ENCODE results near the gene MCTS1. TPM values are rescaled to one million over a fixed set of nuclear protein-coding genes. Genes with fewer than 3 reads are reported as not detected.
"Not testable (repeated sequence)": the region's sequence is repeated elsewhere in the genome, so short reads cannot be mapped to it uniquely, and the experiment has no call there.

Gene MCTS1, protein sequence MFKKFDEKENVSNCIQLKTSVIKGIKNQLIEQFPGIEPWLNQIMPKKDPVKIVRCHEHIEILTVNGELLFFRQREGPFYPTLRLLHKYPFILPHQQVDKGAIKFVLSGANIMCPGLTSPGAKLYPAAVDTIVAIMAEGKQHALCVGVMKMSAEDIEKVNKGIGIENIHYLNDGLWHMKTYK
- 36.6 TPM for polyA plus RNA-seq (ENCODE audit: insufficient read length)

DNA sequence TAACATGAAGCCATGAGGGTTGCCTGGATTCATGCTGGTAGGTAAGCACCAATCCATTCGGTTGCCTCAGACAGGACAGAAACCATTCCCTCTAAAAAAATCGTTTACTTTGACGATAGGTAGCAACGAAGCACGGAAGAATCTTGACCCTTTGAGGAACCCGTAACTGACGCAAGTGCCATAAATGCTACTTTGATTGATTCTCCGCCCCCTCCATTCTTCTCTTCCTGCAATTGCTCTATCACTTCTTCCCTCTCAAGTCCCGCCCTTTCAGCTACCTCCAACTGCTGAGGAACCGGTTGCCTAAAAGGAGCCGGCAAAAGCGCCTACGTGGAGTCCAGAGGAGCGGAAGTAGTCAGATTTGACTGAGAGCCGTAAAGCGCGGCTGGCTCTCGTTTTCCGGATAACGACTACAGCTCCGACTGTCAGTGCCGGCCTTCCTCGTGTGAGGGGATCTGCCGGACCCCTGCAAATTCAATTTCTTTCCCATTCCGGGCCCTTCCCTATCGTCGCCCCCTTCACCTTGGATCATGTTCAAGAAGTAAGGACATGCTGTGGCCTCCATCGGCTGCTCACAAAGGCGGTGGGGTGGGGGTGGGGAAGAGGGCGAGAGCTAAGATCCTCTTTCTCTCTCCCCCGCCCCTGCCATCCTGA lies at the start of gene MCTS1:
Gene MCTS1, plus strand, starts transcription at position 395 of the 654 bp plus-strand sequence. Its CDS starts 136 bp downstream, at position 531.
- peak; percentile 83 for DNase-seq (ENCODE audit: low read depth)

DNA sequence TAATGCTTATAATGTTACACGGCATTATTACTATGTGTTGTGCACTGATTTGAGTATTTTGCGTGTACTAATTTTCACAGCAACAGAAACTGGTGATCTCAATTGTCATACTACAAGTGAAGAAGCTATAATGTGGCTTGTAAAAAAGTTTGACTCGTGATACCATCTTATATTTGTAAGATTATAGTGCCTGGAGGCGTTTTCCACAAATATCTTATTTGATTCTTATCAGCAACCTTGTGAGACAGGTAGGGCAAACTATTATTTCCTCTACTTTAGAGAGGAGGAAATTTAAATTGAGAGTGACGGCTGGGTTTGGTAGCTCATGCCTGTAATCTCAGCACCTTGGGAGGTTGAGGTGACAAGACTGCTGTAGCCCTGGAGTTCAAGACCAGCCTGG lies 47.6 kb upstream of the MCTS1 start:
- no peak for DNase-seq (ENCODE audit: low read depth)

DNA sequence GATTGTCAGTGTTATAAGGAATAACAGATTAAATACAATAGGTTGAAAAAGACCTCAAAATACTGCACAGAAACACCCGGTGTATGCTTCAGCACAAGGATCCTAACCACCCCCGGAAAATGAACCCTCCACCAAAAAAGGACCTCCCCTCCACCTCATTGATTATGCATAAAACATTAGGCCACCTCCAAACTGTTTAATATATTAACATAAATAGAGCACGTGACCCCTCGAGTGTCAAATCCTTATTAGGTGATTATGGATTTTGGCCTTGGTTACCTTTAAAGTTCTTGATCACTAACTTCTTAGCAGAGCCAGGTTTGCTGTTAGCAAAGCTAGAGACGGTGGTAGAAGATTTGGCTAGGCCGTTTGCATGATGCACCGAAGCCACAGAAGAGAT lies 44.1 kb upstream of the MCTS1 start:
- DNase-seq (ENCODE audit: low read depth) = no peak

DNA sequence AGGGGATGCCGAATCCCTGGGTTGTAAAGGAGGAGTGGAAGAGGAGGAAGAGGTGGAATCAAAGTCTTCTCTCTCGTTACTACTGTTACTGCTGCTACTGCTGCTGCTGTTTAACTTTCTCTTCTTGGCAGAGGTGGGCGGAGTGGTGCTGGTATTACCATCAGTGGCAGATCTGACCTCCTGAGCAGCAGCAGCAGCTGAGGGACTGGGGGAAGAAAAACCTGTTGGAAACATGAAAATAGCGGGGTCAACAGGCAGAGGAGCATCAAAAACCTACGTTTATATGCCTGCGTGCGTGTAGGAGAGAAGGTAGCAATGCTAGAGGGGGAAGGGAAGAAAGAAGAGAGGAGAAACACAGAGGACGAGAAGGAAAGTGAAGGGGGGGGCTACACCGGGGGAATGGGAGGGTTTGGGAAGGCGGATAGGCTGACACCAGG lies 43.5 kb upstream of the MCTS1 start:
- DNase-seq (ENCODE audit: low read depth) = no peak

DNA sequence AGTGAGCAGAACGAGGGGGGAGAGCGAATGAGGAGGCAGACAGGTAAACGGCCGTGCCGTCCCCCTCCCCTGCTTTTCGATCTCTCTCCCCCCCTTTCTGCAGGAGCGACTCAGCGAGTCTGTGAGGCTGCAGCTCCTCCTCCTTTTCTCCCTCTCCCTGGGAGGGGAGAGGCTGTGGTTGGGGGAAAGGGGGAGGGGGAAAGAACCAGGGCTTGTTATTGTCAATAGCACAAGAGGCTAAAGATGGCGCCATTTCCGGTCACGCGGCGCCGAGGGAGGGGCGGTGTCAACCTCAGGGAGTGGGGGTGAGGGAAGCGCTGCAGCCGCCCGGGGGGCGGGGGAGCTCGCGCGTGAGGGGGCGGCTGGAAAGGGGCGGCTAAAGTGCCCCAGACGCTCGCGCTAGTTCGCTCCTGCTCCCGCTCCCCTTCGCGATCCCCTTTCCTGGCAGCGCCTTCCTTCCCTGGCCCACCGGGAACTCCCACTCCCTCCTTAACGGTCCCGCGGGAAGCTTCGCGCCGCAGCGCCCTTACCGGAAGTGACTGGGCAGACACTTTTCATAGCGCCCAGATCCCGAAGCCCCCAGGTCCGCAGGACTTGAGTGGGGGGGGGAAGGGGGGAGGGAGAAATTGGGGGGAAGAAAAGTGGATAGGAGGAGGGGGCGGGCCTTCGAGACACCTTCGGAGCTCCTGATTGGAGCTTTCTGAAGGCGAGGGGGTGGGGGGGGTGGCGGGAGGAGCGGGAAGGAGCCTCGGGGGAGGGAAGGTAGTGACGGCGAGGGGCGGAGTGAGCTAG lies 42.9 kb upstream of the MCTS1 start, which contains the start of gene CUL4B:
Gene CUL4B, minus strand, starts transcription at position 121 of the 792 bp plus-strand sequence. CDS start 324 bp downstream, outside the sequence.
- peak; percentile 78 for DNase-seq (ENCODE audit: low read depth)

DNA sequence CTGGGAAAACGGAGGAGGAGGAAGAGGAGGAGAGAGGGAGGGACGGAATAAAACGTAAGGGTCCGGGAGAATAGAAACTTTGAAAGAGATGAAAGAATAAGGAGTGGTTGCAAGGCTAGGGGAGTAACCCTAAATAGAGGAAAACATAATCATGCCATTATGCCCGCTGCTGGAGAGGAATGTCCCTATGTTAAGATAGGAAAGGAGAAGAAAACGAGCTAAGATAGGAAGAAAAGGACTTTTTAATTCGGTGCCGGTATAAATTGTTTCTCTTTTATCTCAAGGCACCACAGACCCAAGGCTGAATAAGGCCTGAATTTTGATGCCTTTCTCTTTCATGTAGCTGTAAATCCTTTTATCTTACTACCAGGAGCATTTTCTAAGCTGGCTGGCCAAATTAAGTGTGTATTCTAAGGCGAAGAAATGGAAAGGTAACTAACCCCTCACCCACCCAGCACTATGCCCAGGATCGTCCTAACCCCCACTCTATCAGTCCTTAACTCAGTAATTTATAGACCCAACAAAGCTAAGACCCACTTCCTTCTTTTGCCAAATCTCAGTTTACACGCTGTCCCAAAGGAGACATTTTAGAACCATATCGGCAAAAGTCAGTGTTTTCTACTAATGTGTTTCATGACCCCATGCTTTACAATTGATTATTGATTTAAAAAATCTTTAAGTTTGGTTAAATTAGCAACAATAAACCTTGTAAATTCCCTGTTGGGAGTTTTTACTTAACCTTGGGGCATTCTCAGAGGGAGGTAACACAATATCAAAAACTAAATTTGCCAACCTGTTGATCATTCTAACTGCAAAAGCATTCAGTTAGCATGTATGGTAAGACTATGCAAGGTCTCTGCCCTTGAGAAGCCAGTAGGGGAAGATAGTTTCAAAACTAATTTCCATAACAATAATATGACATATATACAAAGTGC lies 42.0 kb upstream of the MCTS1 start:
- no peak for DNase-seq (ENCODE audit: low read depth)

DNA sequence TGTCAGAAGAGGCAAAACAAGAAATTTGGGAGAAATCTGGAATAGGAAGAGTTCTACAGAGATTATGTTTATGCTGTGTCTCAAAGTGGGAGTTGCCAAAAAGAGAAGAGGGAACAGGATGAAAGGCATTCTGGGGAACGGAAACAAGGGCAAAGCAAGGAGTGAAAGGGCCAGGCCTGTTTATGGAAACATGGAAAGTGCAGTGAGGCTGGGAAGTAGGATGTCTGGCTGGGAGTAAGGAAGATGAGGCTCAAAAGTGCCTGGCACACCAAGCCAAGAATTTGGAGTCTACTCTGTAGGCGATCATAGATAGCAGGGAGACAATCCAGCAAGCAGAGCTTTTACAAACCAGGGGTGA lies 41.4 kb upstream of the MCTS1 start:
- DNase-seq (ENCODE audit: low read depth) = no peak

DNA sequence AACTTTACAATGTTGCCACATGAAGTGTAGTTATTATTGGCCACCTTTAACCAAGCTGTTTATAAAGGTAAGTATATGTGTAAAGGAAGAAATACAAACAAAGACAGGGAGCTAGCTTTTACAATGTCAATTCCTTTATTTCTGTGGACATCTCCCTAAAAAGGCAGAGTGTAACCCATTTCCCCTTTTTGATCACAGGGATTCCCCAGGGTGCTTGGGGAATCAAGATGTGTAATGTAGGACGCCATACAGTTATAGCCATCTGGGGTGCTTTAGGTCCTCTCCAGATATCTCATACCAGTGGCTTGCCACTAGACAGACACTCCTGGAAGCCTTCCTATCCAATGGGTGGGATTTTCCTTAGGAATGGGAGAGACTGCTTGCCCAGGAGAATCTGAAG lies 39.0 kb upstream of the MCTS1 start:
- no peak for DNase-seq (ENCODE audit: low read depth)

DNA sequence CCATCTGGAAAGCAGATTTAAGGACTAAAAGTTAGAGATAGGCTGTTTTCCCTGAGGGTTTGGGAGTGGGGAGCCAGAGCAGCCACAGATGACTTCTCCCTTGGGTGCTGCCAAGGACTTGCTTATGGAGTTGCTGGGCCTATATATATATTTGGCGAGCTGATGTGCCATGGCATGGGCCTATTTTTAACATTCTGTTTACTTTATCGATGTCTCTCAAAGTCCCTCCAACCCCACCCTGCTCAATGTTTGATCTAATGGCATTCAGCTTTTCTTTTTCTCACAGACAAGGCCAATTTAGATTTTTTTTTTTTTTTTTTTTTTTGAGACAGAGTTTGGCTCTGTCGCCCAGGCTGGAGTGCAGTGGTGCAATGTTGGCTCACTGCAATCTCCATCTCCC lies 37.1 kb upstream of the MCTS1 start:
- DNase-seq (ENCODE audit: low read depth) = no peak

DNA sequence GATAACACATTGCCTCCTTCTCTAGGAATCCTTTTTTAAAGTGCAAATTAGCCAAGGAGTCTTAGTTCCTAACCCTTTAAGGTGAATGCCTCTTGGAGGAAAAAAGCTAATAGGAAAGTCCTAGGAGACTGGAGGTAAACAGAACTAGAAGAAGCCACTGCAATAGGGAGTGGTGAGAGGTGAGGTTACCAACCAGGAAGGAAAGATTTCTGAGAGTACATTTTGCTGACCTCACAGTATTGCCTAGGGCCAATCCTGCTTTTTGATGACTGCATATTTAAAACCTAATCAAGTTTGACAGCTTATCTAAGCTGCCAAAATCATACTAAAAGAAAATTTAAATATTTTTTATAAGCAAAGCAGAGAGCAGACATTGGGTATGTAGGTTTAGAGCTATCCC lies 35.9 kb upstream of the MCTS1 start:
- DNase-seq (ENCODE audit: low read depth) = no peak

DNA sequence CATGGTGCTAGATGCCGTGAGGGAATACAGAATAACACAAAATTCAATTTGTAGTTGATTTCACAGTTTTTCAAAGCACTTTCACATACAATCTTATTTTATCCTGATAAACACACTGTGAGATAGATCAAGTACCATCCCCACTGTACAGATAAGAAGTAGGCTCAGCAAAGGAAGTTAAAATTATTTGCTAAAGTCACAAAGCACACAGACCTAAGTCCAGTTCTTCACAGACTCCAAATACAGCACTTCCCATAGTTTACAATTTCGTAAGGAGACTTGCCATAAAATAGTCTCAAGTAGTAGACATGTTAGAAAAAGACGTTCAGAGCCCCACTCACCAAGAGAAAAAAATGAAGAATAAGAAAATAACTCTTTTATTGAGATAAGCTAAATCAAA lies 35.3 kb upstream of the MCTS1 start:
- DNase-seq (ENCODE audit: low read depth) = no peak

DNA sequence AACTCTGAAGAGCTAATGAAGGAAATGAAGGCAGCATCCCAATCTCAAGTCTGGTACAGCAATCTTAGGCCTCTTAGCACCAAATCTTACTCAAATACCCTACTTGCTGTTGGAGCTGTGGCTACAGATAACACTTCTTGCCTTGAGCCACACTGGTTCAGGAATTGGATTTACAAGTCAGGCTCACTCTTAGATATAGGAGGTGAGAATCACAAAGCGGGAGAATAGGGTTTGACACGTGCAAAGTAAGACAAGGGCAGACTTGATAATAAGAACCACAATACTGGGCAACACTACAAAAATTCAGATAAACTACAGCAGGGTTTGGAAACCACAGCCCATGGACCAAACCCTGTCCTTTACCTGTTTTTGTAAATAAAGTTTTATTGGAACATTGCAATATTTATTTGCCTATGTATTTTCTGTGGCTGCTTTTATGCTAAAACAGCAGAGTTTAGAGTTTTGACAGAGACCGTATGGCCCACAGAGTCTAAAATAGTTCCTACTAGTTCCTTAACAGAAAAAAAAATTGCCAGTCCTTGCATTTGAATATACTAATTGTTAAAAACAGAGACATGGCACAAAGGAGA lies 33.8 kb upstream of the MCTS1 start:
- DNase-seq (ENCODE audit: low read depth) = no peak

DNA sequence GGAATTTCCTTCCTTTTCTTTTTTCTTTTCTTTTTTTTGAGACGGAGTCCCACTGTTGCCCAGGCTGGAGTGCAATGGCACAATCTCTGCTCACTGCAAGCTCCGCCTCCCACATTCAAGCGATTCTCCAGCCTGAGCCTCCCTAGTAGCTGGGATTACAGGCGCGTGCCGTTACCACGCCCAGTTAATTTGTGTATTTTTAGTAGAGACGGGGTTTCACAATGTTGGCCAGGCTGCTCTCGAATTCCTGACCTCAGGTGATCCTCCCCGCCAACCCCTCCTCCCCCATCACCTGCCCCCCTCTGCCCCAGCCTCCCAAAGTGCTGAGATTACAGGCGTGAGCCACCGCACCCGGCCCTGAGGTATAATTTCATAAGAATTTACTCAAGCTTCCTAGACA lies 30.1 kb upstream of the MCTS1 start:
- DNase-seq (ENCODE audit: low read depth) = not testable (repeated sequence)

DNA sequence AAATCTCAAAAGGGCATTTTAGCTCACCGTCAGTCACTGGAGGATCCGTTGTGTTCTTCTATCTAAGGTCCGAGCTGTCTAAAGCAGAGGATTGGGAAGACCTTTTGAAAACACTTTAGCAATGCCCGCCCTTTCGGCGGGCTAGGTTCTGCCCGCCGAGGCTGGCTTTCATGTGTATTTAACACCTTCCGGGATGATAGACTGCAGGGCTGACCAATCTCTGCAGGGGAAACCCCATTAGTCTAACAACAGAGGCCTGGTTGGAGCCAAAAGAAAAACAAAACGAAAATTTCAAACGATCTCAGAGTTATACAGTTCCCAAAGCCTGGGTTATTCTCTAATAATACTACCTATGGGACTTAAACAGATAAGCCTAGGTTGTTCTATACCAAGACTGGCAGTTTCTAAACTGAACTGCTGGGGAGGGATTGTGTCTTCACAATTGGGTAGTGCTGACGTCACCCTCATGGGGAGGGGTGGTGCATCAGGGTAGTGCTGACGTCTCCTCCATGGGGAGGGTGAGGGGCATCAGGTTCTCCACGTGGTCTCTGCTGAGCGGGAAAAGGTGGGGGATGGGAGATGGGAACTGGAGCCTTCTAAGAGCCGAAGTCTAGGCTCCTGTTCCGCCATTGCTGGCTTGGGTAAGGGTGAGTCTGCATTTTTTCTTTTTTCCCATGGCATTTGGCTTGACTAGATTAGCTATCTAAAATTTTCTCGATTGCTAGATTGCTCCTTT lies 28.4 kb upstream of the MCTS1 start:
- no peak for DNase-seq (ENCODE audit: low read depth)

DNA sequence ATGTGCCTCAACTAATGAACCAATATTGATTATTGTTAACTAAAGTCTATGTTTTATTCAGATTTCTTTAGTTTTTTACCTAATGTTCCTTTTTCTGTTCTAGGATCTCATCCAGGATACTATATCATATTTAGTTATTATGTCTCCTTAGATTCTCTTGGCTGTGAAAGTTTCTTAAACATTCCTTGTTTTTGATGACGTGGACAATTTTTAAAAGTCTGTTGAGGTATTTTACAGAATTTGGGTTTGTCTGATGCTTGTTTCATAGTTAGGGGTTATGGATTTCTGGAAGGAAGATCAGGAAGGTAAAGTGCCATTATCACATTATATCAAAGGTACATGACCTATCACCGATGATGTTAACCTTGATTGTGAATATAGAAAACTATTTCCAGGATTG lies 18.2 kb upstream of the MCTS1 start:
- no peak for DNase-seq (ENCODE audit: low read depth)

DNA sequence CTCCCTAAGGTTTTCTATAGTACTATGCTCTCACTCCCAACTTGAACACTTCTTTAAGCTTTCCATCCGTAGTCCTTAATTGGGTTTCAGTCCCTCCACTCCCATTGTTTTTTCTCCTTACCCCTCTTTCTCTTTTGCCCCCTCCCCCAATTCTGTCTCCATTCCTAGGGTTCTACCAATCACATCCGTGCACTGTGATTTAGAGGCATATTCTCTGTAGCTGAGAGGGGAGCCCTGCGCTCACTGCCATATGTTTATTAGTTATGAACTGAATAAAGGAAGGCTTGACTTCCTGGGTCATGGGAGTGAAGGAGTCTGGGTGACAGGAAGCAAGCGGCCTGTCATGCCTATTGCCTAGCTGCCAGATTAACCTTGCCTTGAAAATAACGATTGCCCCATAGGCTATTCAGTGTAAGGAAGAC lies 471 bp downstream of the MCTS1 start:
- DNase-seq (ENCODE audit: low read depth) = no peak

DNA sequence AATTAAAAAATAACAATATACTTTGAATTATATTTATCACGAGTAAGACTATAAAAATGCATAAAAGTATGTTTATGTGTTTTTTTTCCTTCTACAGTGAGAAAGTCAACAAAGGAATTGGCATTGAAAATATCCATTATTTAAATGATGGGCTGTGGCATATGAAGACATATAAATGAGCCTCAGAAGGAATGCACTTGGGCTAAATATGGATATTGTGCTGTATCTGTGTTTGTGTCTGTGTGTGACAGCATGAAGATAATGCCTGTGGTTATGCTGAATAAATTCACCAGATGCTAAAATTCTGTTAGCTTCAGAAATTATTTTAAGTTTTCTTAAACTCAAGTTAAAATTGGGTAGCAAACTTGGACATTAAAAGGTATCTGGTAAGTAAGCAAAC lies 8.2 kb downstream of the MCTS1 start:
- no peak for DNase-seq (ENCODE audit: low read depth)

DNA sequence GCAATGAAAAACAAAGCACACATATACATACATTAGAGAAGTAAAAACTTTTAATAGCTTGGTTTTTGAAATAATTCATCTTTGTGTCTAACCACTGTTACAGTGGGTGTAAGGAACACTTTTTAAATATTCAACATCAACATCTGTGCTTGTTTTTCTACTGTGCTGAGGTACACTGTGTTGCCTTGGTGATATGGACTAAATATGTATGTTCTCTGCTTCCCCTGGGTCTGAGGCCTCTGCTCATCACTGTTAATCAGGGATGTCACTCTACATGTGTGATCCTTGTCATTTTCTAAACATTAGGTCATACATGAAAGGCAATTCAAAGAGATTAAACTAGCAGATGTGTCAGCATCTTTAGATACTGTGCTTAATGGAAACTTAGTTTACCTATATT lies 10.9 kb downstream of the MCTS1 start:
- DNase-seq (ENCODE audit: low read depth) = no peak

DNA sequence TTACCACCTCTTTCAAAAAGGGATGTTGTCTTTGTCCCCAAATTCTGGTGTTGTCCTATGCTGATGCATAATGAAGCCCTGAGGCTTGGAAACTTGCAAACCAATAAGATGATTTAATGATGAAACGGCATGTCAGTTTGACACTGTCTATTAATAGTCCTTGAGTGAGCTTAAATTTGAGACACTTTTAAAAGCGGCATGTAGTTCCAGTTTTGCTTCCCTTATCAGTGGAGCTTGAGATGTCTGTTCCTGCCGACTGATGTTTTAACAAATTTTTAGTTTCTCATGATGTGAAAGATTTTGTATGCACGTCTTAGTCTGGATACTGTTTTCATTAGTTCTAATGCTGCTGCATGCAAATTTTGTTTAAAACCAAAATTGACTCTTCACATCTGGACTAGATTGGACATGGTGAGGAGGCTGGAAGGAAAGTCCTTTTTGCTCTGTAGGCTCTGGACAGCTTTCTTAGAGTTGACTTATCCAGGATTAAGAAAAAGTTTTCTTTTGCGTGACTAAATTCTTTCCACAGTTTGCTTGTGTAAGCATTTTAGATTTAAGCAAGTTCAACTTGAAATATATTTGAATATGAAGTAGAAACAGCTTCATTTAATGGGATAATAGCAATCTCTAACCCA lies 14.2 kb downstream of the MCTS1 start:
- DNase-seq (ENCODE audit: low read depth) = no peak

DNA sequence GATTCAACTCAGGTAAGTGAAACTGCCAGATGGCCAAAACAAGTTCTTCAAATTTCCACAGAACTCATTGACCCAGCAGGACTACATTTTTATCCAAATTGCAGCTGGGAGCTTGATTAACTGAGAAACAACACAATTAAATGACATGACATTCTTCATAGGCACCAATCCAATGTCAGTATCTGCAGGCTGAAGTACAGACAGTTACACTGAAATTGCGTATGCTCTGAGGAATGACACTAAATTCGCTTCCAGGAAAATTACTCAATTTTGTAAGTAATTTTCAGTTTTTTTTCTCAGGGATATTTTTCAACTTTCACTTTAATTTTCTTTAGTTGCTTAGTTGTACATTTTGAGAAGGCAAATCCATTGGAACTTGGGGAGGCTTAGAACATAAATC lies 21.5 kb downstream of the MCTS1 start:
- no peak for DNase-seq (ENCODE audit: low read depth)
